Fibroblast of lung (primary cell): ENCODE measurements around the gene ZDHHC22. TPM values are rescaled to one million over a fixed set of nuclear protein-coding genes. Genes with fewer than 3 reads are reported as not detected.

Experiments
- DNase-seq, 2 donors: peaks; one replicate each; pipeline versions ENCODE4 v3.0.0 to v3.0.0-alpha.2; 2010; ENCODE audit warnings: low read depth in 2 of 2
- H2AFZ ChIP-seq: 2 replicates; pipeline ENCODE4 v1.5.1; 2012; ENCODE audit warnings: low read length, control low read depth, inconsistent platforms
- H3K27ac ChIP-seq: 2 replicates; pipeline ENCODE4 v1.5.1; 2011; ENCODE audit warnings: low read length, control low read depth; ENCODE audit not compliant: insufficient read depth
- H3K27me3 ChIP-seq: 2 replicates; pipeline ENCODE4 v1.5.1; 2011; ENCODE audit warnings: mild to moderate bottlenecking, low read length; ENCODE audit not compliant: control insufficient read depth, insufficient read depth
- H3K36me3 ChIP-seq: 2 replicates; pipeline ENCODE4 v1.5.1; 2011; ENCODE audit warnings: low read length; ENCODE audit not compliant: control insufficient read depth, insufficient read depth
- H3K4me1 ChIP-seq: 2 replicates; pipeline ENCODE4 v1.5.1; 2011; ENCODE audit warnings: low read length; ENCODE audit not compliant: control insufficient read depth, insufficient read depth; ENCODE audit errors: extremely low read depth
- H3K4me2 ChIP-seq: 2 replicates; pipeline ENCODE4 v1.5.1; 2011; ENCODE audit warnings: low read length, control low read depth; ENCODE audit not compliant: insufficient read depth; ENCODE audit errors: extremely low read depth
- H3K4me3 ChIP-seq, 4 experiments: fragments of 200-600 bp in 1 of 4; sonication (generic) in 1 of 4; replicated peaks in 1 of 4; 2 replicates each; pipeline ENCODE4 v1.5.1; 2011 to 2016; ENCODE audit warnings: low read length in 4 of 4, low read depth in 3 of 4, mild to moderate bottlenecking in 3 of 4, control low read depth in 2 of 4, inconsistent platforms in 1 of 4, mixed read lengths in 1 of 4; ENCODE audit not compliant: insufficient read depth in 1 of 4; ENCODE audit errors: control extremely low read depth in 1 of 4
- H3K79me2 ChIP-seq: 2 replicates; pipeline ENCODE4 v1.5.1; 2012; ENCODE audit warnings: mild to moderate bottlenecking, low read length, inconsistent platforms; ENCODE audit not compliant: control insufficient read depth, insufficient read depth
- H3K9ac ChIP-seq: 2 replicates; pipeline ENCODE4 v1.5.1; 2011; ENCODE audit warnings: mild to moderate bottlenecking, low read length, control low read depth; ENCODE audit not compliant: insufficient read depth
- H3K9me3 ChIP-seq: 2 replicates; pipeline ENCODE4 v1.5.1; 2012; ENCODE audit warnings: low read depth, low read length; ENCODE audit not compliant: control insufficient read depth, insufficient read depth
- H4K20me1 ChIP-seq: 2 replicates; pipeline ENCODE4 v1.5.1; 2011; ENCODE audit warnings: low read length; ENCODE audit not compliant: control insufficient read depth, insufficient read depth; ENCODE audit errors: extremely low read depth
- CTCF ChIP-seq, 2 donors: IDR thresholded peaks in 1 of 2; conservative IDR thresholded peaks in 1 of 2; 1 replicate in 1 of 2; 2 replicates in 1 of 2; pipeline ENCODE4 v1.5.1; 2011 to 2012; ENCODE audit warnings: low read length in 2 of 2, control low read depth in 1 of 2, inconsistent platforms in 1 of 2, low read depth in 1 of 2, mild to moderate bottlenecking in 1 of 2
- EZH2 ChIP-seq: IDR thresholded peaks from 2 replicates; pipeline ENCODE4 v1.5.1; 2012; ENCODE audit warnings: low read length, control low read depth, mild to moderate bottlenecking; ENCODE audit errors: missing control alignments
- polyA plus RNA-seq, 2 donors: library from polyadenylated mRNA; depleted of rRNA in 1 of 2; stranded (reverse) in 1 of 2; unstranded in 1 of 2; fragments of >200 nt; gene quantifications; 2 replicates each; pipeline ENCODE4 v1.2.1, GENCODE V29; 2011 to 2012; ENCODE audit warnings: missing spikeins in 1 of 2
- total RNA-seq: library from RNA; depleted of rRNA; stranded (reverse); fragments of >200 nt; gene quantifications from 2 replicates; pipeline ENCODE4 v1.2.1, GENCODE V29; 2014

ZDHHC22 gene
- total and polyA plus RNA-seq, 2 donors (not counting 1 experiment from before 2014, with no cell fraction given), result not detected

GRCh38 chr14:77158882-77159255, 17.3 kb upstream of the ZDHHC22 start:
- no peak for TF ChIP-seq EZH2
- no peak for TF ChIP-seq CTCF (conservative IDR thresholded peaks at IDR 0.05 in 1 of 2, IDR thresholded peaks at IDR 0.05 in 1 of 2; ENCODE audit: low read depth in 1 of 2, low read length in 2 of 2)
- no peak overlapping the region for H3K4me3 ChIP-seq

GRCh38 chr14:77158175-77158881, 16.7 kb upstream of the ZDHHC22 start:
- H3K4me1 ChIP-seq, result peaks cover 3% of the 10 kb centered on the region
- H3K4me2 ChIP-seq, result peak overlapping the region; percentile 54
- peak; percentile 61 to 76 for DNase-seq
- no peaks in the 10 kb centered on the region for H3K9me3 ChIP-seq
- no peaks in the 10 kb centered on the region for H3K36me3 ChIP-seq
- H3K27ac ChIP-seq, result no peak overlapping the region
- no peak overlapping the region for H3K4me3 ChIP-seq
- no peak overlapping the region for H3K9ac ChIP-seq
- H3K27me3 ChIP-seq, result peaks cover 13% of the 10 kb centered on the region
- no peak for TF ChIP-seq CTCF (conservative IDR thresholded peaks at IDR 0.05 in 1 of 2, IDR thresholded peaks at IDR 0.05 in 1 of 2; ENCODE audit: low read depth in 1 of 2, low read length in 2 of 2)
- no peak for TF ChIP-seq EZH2
- no peaks in the 10 kb centered on the region for H4K20me1 ChIP-seq
- H3K79me2 ChIP-seq, result no peaks in the 10 kb centered on the region
- peak overlapping the region; percentile 9 for H2AFZ ChIP-seq

More at GRCh38 chr14:77158882-77159255, 17.3 kb upstream of the ZDHHC22 start:
- Histone ChIP-seq H3K27me3 (peaks cover 13% of the 10 kb centered on the region), H3K4me1 (peaks cover 3% of the 10 kb centered on the region), H3K36me3 (no peaks in the 10 kb centered on the region), H3K9ac (no peak overlapping the region), H3K9me3 (no peaks in the 10 kb centered on the region), H3K27ac (no peak overlapping the region), H3K79me2 (no peaks in the 10 kb centered on the region), H2AFZ (peak overlapping the region; percentile 9), H3K4me2 (no peak overlapping the region), H4K20me1 (no peaks in the 10 kb centered on the region)
- DNase-seq, result no peak

GRCh38 chr14:77157740-77158139, 16.1 kb upstream of the ZDHHC22 start:
- H3K9ac ChIP-seq, result no peak overlapping the region
- H3K27me3 ChIP-seq, result peaks cover 13% of the 10 kb centered on the region
- no peak overlapping the region for H2AFZ ChIP-seq
- no peak overlapping the region for H3K4me2 ChIP-seq
- no peak overlapping the region for H3K4me3 ChIP-seq
- H3K79me2 ChIP-seq, result no peaks in the 10 kb centered on the region
- H3K4me1 ChIP-seq, result peaks cover 3% of the 10 kb centered on the region
- DNase-seq, result no peak
- H4K20me1 ChIP-seq, result no peaks in the 10 kb centered on the region
- H3K36me3 ChIP-seq, result no peaks in the 10 kb centered on the region
- H3K27ac ChIP-seq, result no peak overlapping the region
- H3K9me3 ChIP-seq, result no peaks in the 10 kb centered on the region
- TF ChIP-seq CTCF (conservative IDR thresholded peaks at IDR 0.05 in 1 of 2, IDR thresholded peaks at IDR 0.05 in 1 of 2; ENCODE audit: low read depth in 1 of 2, low read length in 2 of 2) (no peak), EZH2 (no peak)
